Measurements from ENCODE around the gene MBD1.

DNA sequence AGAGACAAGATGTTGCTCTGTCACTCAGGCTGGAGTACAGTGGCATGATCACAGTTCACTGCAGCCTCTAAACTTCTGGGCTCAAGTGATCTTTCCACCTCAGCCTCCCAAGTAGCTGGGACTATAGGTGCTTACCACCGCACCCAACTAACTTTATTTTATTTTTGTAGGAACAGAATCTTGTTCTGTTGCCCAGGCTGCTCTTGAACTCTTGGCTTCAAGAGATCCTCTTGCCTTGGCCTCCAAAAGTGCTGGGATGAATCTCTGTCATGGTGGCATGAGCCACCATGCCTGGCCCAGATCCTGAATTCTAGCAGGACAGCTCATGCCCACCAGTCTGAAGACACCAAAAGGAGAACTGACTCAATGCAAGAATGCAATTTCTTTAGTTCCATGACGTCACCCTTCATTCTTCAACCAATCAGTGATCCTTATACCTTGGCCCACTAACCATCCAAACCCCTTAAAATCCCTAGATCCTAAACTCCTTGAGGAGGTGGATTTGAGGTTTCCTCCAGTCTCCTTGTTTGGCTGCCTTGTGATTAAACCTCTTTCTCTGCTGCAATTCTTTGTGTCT, 31.8 kb upstream of the MBD1 start:
- TF ChIP-seq, protein P1, sequence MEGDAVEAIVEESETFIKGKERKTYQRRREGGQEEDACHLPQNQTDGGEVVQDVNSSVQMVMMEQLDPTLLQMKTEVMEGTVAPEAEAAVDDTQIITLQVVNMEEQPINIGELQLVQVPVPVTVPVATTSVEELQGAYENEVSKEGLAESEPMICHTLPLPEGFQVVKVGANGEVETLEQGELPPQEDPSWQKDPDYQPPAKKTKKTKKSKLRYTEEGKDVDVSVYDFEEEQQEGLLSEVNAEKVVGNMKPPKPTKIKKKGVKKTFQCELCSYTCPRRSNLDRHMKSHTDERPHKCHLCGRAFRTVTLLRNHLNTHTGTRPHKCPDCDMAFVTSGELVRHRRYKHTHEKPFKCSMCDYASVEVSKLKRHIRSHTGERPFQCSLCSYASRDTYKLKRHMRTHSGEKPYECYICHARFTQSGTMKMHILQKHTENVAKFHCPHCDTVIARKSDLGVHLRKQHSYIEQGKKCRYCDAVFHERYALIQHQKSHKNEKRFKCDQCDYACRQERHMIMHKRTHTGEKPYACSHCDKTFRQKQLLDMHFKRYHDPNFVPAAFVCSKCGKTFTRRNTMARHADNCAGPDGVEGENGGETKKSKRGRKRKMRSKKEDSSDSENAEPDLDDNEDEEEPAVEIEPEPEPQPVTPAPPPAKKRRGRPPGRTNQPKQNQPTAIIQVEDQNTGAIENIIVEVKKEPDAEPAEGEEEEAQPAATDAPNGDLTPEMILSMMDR (IDR thresholded peaks at IDR 0.05; ENCODE audit: insufficient read depth, low read length, poor library complexity, severe bottlenecking) = no peak
- no peak for TF ChIP-seq EZH2phosphoT487 (conservative IDR thresholded peaks at IDR 0.05; ENCODE audit: low read length)
